Calu3 (cell line): ENCODE results near the gene TMEM232. TPM values are rescaled to one million over a fixed set of nuclear protein-coding genes. Genes with fewer than 3 reads are reported as not detected.

Experiments used
- BruUV-seq: library from RNA; stranded (reverse); fragments of 400-500 nt; replicated peaks from 2 replicates; lab custom pipeline; 2021; lab: Mats Ljungman, UMichigan
- CTCF ChIA-PET: fragments of 300-600 bp; sonication (Branson Sonifier 250); formaldehyde crosslinking; loops from one replicate; lab custom pipeline; 2022; ENCODE audit warnings: antibody characterized with exemption; lab: Charles Lee
- DNase-seq: peaks from one replicate; pipeline ENCODE4 v3.0.0; 2022
- H3K27ac Mint-ChIP-seq: one replicate; pipeline ENCODE4 v1.8.0; 2022; ENCODE audit warnings: mixed read lengths; ENCODE audit not compliant: unreplicated experiment
- H3K27me3 Mint-ChIP-seq: one replicate; pipeline ENCODE4 v1.8.0; 2022; ENCODE audit warnings: mixed read lengths; ENCODE audit not compliant: unreplicated experiment
- H3K36me3 Mint-ChIP-seq: one replicate; pipeline ENCODE4 v1.8.0; 2022; ENCODE audit warnings: mild to moderate bottlenecking, moderate library complexity, mixed read lengths; ENCODE audit not compliant: insufficient read depth, unreplicated experiment
- H3K4me1 Mint-ChIP-seq: one replicate; pipeline ENCODE4 v1.8.0; 2022; ENCODE audit warnings: mild to moderate bottlenecking, low read depth, mixed read lengths; ENCODE audit not compliant: unreplicated experiment
- H3K4me3 Mint-ChIP-seq: one replicate; pipeline ENCODE4 v1.8.0; 2022; ENCODE audit warnings: mild to moderate bottlenecking, low read depth, moderate library complexity, mixed read lengths; ENCODE audit not compliant: unreplicated experiment
- H3K9me3 Mint-ChIP-seq: one replicate; pipeline ENCODE4 v1.8.0; 2022; ENCODE audit warnings: low read depth, mixed read lengths; ENCODE audit not compliant: unreplicated experiment
- CTCF ChIP-seq: fragments of 200-600 bp; IDR thresholded peaks from one replicate; pipeline ENCODE4 v1.8.0; 2022; ENCODE audit warnings: antibody characterized with exemption; ENCODE audit not compliant: unreplicated experiment
- intact Hi-C: fragments of 100-400 bp; cut with micrococcal nuclease; formaldehyde crosslinking; loops from one replicate; pipeline ENCODE4 v1.10.0; 2022; ENCODE audit not compliant: unreplicated experiment
- total RNA-seq: library from RNA; stranded (reverse); gene quantifications from 2 replicates; pipeline ENCODE4 v1.2.3, GENCODE V29; 2022

Gene TMEM232
- total RNA-seq, 1 experiment from 2014 or later: 1.6 TPM

- no peaks in the 10 kb centered on the region for H3K36me3 Mint-ChIP-seq
- H3K9me3 Mint-ChIP-seq: no peaks in the 10 kb centered on the region
- BruUV-seq: no TSS peak
- H3K4me3 Mint-ChIP-seq: no peak overlapping the region
- intact Hi-C loops: no loop called here
- H3K27me3 Mint-ChIP-seq: no peaks in the 10 kb centered on the region
- CTCF ChIA-PET: no interaction called here
- TF ChIP-seq CTCF: no peak
- no peak overlapping the region for H3K27ac Mint-ChIP-seq
- DNase-seq: no peak
- H3K4me1 Mint-ChIP-seq: no peaks in the 10 kb centered on the region
These were observed 33.7 kb upstream of the TMEM232 start for GRCh38 chr5:110760158-110760557.

GRCh38 chr5:110757118-110757729 lies 30.8 kb upstream of the TMEM232 start:
- H3K27me3 Mint-ChIP-seq: no peaks in the 10 kb centered on the region
- peak; percentile 68 for TF ChIP-seq CTCF
- intact Hi-C loops: loop anchor here (1.0 to 10.0 kb wide), 4 partner anchors 110 to 518 kb away; partner anchors contain the start of gene WDR36
- H3K36me3 Mint-ChIP-seq: no peaks in the 10 kb centered on the region
- BruUV-seq: no TSS peak
- peak; percentile 46 for DNase-seq
- H3K9me3 Mint-ChIP-seq: no peaks in the 10 kb centered on the region
- H3K4me3 Mint-ChIP-seq: no peak overlapping the region
- CTCF ChIA-PET: no interaction called here
- no peak overlapping the region for H3K27ac Mint-ChIP-seq
- H3K4me1 Mint-ChIP-seq: no peaks in the 10 kb centered on the region

GRCh38 chr5:110754181-110754580 lies 27.7 kb upstream of the TMEM232 start:
- Mint-ChIP-seq H3K27me3 (no peaks in the 10 kb centered on the region), H3K9me3 (no peaks in the 10 kb centered on the region), H3K36me3 (no peaks in the 10 kb centered on the region), H3K27ac (no peak overlapping the region), H3K4me1 (no peaks in the 10 kb centered on the region), H3K4me3 (no peak overlapping the region)
- BruUV-seq: no TSS peak
- CTCF ChIA-PET: no interaction called here
- no peak for TF ChIP-seq CTCF
- intact Hi-C loops: loop anchor here (10.0 kb wide), 2 partner anchors 341 to 521 kb away; partner anchors contain the start of gene WDR36
- no peak for DNase-seq

- Mint-ChIP-seq H3K9me3 (no peaks in the 10 kb centered on the region), H3K27ac (no peak overlapping the region), H3K4me3 (no peak overlapping the region), H3K4me1 (no peaks in the 10 kb centered on the region), H3K36me3 (no peaks in the 10 kb centered on the region), H3K27me3 (no peaks in the 10 kb centered on the region)
- no TSS peak for BruUV-seq
- no peak for TF ChIP-seq CTCF
- intact Hi-C loops: loop anchor here (10.0 kb wide), 2 partner anchors 341 to 521 kb away; partner anchors contain the start of gene WDR36
- DNase-seq: no peak
- CTCF ChIA-PET: no interaction called here
These were observed 27.1 kb upstream of the TMEM232 start for GRCh38 chr5:110753600-110753999.
